GM18517 (cell line): Measurements from ENCODE around the gene GNB2.
"Not testable (repeated sequence)": the region's sequence is repeated elsewhere in the genome, so short reads cannot be mapped to it uniquely, and the experiment has no call there.

Source experiments
- ATAC-seq: cut with Tn5 transposase; IDR thresholded peaks from one replicate; pipeline ENCODE4 v1.9.1; 2021; ENCODE audit warnings: mild to moderate bottlenecking, moderate library complexity; ENCODE audit not compliant: unreplicated experiment

Gene GNB2

DNA sequence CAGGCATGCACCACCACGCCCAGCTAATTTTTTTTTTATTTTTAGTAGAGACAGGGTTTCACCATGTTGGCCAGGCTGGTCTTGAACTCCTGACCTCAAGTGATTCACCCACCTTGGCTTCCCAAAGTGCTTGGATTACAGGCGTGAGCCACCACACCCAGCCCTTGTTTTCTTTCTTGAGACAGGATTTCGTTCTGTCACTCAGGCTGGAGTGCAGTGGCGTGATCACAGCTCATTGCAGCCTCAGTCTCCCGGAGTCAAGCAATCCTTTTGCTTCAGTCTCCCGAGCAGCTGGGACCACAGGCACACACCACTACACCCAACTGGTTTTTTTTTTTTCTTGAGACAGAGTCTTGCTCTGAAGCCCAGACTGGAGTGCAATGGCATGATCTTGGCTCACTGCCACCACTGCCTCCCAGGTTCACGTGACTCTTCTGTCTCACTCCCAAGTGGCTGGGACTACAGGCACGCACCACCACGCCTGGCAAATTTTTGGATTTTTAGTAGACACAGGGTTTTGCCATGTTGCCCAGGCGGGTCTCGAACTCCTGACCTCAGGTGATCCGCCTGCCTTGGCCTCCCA is 11.3 kb upstream of the GNB2 start:
- not testable (repeated sequence) for ATAC-seq

DNA sequence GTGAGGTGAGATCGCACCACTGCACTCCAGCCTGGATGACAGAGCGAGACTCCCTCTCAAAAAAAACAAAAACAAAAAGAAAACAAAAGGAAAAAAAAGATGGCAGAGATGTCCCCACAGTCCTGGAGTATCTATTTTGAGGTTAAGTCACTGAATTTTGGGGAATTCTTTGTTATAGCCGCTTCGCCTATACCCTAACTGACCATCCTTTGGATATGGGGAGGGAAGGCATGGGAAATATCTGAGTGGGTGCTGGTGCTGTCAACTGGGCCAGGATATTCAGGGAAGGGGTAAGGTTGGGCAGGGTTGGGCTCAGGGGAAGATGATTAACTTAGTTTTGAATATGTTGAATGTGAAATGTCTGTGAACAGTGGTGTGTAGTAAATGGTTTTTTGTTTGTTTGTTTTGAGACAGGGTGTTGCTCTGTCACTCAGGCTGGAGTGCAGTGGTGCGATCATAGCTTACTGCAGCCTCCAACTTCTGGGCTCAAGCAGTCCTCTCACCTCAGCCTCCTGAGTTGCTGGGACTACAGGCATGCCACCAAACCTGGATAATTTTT is 8.3 kb upstream of the GNB2 start:
- no peak for ATAC-seq

DNA sequence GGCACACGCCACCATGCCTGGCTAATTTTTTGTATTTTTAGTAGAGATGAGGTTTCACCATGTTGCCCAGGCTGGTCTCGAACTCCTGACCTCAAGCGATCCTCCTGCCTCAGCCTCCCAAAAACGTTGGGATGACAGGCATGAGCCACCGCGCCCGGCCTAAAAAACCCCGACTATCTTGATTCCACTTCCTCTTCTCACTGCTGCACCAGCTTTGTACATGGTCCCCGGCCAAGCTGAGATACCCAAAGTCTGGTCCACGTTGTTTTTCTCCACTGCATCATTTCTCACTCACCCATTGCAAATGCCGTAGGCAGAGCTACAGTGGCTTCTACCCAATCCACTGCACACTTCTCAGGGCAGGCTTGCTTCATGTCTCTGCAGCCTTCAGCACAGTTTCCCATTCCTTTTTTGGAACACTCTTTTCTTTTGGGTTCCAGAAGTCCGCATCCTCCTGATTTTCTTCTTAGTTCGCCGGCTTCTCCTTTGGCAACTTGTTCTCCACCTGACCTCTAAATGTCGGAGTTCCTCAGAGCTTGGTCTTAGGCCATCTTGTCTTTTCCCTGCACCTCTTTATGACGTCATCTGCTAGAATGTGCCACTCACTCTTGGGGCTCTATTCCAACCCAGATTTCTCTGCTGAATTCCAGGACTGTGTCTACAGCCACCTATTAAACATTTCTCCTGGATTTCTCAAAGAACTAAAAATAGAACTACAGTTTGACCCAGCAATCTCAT is 6.0 kb upstream of the GNB2 start:
- no peak for ATAC-seq

DNA sequence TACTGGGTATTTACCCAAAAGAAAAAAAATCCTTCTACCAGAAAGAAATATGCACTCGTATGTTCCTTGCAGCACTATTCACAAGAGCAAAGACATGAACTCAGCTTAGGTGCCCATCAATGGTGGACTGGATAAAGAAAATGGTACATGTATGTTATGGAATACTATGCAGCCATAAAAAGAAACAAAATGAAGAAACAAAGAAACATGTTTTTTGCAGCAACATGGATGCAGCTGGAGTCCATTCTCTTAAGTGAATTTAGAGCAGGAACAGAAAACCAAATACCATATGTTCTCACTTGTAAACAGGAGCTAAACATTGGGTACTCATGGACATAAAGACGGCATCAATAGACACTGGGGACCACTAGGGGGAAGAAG is 5.5 kb upstream of the GNB2 start:
- ATAC-seq: no peak

DNA sequence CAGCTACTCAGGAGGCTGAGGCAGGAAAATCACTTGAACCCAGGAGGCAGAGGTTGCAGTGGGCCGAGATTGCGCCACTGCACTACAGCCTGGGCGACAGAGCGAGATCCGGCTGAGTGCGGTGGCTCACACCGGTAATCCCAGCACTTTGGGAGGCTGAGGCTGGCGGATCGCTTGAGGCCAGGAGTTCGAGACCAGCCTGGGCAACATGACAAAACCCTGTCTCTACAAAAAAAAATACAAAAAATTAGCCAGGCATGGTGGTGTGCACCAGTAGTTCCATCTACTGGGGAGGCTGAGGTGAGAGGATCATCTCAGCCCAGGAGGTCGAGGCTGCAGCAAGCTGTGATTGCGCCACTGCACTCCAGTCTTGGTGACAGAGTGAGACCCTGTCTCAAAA is 4.4 kb upstream of the GNB2 start:
- not testable (repeated sequence) for ATAC-seq

DNA sequence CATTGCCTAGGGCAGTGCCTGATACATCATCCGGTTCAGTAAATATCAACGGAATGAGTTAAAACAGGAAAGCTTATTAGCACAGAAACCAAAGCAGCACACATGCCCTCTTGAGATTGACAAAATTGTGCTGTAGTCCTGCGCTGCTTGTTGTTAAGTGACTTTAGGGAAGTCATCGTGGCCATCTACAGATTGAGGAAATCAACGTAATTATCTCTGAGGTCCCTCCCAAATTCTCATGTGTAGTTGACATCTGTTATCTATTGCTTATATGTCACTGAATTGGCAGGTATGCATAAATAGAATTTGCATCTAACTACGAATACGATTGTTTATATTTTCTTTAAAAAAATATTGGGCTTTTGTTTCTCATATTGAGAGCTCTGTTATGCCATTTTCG is 3.5 kb upstream of the GNB2 start:
- ATAC-seq: no peak

DNA sequence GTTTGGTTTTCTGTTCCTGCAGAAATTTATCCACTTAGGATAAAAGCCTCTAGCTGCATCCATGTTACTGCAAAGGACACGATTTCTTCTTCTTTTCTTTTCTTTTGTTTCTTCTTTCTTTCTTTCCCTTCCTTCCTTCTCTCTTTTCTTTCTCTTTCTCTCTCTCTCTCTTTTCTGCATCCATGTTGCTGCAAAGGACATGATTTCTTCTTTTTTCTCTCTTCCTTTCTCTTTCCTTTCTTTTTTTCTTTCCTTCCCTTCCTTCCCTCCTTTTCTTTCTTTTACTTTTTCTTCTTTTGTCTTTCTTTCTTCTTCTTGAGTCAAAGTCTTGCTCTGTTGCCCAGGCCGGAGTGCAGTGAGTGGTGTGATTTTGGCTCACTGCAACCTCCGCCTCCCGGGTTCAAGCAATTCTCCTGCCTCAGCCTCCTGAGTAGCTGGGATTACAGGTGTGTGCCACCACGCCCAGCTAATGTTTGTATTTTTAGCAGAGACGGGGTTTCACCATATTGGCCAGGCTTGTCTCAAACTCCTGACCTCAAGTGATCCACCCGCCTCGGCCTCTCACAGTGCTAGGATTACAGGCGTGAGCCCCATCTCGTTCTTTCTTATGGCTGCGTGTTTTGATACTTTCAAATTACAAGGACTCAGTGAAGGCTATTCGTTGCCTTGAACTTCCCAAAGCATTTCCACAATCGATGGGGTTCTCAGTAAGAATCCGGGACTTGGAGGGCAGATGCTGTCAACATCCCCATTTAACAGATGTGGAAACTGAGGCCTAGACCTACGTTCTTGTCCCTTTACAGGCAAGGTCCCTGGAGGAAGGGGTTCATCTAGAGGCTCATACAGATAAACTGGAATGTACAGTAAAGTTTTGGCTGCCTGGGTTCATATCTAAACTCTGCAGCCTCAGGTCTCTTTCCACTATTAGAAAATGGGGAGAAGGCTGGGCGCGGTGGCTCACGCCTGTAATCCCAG is 1.9 kb upstream of the GNB2 start:
- ATAC-seq: no peak

DNA sequence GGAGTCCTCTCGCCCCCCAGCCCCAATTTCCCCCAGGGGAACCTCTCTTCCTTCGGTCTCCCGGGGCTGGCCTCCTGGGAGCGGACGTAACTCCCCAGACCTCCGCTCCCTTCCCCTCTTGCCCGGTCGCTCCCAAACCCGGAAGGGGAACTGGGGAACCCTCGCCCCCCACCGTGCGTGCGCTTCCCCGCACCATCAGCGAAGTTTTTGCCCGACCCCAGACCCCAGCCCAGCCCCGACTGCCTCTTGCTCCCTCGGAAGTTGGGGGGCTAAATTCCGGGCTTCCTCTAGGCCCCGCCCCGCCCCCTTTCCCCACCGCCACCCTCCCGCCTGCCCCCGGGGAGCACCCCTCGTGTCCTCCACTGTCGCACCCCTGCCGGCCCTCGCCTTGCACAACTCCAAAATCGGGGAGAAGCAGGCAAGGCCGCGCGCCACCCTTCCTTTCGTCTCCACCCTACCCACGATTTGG is 436 bp downstream of the GNB2 start:
- no peak for ATAC-seq

DNA sequence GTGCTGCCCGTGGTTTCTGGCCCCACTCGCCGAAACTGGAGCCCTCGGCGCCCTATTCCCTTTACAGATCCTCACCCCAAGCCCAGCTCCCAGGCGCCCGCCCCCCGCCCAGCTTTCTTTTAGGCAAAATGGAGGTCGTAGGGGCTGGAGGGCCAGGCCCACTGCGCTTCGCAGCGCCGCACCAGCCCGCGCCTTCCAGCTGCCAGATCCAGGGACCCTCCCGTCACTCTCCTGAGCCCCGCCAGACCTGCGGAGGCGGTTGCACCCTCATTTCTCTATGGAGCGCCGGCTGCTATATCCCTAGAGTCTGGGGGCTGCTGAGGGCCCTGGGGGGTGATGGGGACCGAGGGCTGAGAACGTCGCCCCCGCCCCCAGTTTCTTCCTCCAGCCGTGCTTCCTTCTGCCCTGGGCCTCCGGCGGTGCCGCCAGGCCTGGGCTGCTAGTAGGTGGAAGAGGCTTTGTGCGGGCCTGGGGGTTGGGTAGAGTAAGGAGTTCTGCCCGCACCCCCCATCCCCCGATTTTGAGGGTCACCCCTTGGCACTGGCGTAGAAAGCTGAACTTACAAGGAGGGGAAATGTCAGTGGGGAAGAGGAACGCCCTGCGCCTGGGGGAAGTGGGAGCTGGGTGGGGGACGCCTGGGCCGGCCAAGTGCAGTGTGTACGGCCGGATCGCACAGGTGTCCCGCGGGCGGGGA is 1.0 kb downstream of the GNB2 start:
- no peak for ATAC-seq

DNA sequence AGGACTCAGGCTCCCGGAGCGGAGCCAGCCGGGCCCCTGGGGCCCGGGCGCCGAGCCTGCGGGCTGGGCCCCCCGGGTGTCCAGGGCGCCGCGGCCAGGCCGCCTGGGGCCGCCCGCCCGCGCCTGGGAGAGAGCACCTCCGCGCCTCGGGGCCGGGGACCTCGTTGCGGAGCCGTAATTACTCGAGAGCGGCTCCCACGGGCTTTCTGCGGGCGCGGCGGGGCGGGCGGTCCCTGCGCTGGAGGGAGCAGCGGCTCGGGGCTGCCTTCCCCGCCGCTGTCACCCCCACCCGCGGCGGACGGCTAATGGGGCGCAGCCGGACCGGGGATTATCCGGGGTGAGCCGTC is 1.5 kb downstream of the GNB2 start:
- no peak for ATAC-seq

DNA sequence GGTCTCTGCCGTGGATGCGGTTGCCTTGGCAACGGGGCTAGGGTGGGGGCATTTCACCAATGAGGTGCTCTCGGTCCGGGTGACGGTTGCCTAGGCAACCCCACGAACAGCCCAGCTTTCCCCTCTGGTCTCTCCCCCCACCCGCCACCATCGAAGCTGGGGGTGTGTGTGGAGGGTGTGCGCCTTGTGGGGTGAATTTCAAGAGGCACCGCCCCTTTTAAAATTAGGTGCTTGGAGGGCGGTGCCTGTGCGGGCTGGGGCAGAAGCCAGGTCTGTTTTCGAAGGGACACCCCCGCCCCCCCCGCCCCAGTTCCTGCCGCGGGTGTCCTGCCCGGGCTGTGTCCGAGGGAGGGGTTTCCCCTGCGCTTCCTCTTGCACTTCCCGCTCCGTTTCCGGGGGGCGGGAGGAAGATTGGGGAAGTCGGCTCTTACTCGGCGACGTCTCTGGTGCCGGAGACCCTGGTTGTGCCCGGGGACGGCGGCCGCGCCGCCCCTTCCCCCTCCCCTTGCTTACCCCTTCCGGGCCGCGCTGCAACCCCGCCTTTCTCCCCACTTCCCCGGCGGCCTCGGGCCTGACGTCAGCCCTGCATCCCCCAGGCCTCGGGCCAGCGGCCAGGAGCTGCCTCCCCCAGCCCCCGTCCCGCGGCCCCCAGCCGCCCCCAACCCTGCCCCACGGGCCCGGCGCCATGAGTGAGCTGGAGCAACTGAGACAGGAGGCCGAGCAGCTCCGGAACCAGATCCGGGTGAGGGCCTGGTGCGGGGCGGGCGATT is 2.2 kb downstream of the GNB2 start:
- ATAC-seq: peak; percentile 39

DNA sequence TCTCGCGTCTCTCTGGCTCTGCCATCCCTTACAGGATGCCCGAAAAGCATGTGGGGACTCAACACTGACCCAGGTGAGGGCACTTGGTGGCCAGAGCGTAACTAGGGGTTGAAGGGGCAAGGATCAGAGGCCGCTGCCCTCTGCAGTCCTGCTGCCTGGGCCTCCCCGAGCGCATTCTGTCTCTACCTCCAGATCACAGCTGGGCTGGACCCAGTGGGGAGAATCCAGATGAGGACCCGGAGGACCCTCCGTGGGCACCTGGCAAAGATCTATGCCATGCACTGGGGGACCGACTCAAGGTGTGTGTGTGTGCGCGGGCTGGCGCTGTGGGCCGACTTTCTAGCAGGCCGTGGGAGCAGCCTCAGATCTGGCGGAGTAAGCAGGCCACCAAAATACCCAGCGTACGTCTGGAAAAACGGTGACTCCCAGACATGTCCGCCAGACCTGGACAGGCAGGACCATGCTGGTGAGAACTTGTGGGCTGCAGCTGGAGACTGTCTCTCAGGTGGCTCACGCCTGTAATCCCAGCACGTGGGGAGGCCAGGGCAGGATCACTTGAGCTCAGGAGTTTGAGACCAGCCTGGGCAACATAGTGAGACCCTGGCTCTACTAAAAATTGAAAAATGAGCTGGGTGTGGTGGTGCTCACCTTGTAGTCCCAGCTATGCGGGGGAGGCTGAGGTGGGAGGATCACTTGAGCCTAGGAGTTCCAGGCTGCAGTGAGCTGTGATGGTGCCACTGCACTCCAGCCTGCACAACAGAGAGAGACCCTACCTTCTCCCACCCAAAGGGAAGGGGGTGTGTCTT is 3.2 kb downstream of the GNB2 start:
- ATAC-seq: no peak

DNA sequence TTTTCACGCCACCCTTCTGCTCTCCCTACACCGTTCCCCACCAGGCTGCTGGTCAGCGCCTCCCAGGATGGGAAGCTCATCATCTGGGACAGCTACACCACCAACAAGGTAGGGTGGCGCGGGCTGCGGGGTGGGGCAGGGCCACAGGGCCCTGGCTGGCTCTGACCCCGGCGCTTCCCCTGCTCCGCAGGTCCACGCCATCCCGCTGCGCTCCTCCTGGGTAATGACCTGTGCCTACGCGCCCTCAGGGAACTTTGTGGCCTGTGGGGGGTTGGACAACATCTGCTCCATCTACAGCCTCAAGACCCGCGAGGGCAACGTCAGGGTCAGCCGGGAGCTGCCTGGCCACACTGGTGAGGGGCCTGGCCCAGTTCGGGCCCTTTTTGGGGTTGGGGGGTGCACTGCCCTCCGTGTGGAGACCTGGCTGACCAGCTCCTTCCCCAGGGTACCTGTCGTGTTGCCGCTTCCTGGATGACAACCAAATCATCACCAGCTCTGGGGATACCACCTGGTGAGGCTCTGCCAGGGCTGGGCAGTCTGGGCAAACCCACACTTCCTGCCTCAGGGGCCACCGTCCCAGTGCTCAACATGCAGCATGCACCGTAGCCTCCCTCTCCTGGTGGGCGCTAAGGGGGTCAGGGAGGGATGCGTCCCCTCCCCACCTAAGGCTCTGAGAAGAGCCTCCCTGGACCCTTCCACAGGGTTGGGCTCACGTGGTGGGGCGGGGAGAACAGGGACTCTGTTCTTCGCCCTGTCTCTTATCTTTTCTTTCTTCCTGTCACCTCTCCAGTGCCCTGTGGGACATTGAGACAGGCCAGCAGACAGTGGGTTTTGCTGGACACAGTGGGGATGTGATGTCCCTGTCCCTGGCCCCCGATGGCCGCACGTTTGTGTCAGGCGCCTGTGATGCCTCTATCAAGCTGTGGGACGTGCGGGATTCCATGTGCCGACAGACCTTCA is 4.0 kb downstream of the GNB2 start:
- no peak for ATAC-seq

DNA sequence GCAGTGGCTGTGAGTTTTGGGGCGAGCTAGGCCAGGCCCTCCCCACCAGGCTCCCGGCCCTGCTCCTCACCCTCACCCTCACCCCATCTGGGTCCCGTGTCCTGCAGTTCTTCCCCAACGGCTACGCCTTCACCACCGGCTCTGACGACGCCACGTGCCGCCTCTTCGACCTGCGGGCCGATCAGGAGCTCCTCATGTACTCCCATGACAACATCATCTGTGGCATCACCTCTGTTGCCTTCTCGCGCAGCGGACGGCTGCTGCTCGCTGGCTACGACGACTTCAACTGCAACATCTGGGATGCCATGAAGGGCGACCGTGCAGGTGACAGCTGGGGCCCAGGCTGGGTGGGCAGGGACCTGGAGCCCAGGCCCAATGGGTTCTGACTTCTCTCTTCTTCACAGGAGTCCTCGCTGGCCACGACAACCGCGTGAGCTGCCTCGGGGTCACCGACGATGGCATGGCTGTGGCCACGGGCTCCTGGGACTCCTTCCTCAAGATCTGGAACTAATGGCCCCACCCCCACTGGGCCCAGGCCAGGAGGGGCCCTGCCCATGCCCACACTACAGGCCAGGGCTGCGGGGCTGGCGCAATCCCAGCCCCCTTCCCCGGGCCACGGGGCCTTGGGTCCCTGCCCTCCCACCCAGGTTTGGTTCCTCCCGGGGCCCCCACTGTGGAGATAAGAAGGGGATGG is 4.9 kb downstream of the GNB2 start:
- no peak for ATAC-seq

DNA sequence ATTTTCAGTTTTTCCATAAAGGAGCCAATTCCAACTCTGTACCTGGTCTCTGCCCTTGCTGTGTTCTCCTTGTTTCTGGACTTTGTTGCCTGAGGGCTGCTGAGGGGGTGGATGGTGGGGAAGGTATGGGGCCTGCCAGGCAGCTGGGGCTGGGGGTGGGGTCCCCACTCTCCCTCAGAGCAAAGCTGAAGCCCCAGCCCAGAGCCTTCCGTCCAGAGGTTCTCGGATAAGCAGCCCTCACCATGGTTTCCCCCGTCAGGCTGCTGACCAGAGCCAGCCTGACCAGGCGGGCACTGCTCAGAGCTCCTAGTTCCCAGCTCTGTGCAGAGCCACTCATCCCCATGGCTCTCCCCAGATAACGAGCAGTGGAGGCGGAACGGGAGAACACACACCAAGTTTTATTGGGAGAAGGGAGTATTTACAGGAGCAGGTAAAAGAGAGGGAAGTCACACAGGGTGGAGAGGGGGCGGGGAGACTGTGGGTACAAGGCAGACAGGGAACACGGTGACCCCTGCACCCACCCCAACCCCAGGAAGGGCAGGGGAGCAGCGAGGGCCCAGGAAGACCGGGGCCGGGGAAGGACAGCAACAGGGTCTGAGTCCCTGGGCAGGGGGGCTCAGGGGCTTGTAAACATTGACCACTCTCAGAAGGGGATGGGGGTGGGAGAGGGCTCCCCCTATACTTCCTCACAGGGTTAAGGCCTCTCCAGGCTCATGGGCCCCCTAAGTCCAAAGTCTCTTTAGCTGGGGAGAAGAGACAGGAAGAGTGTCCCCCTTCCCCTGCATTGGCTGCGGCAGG is 5.8 kb downstream of the GNB2 start:
- ATAC-seq: no peak

DNA sequence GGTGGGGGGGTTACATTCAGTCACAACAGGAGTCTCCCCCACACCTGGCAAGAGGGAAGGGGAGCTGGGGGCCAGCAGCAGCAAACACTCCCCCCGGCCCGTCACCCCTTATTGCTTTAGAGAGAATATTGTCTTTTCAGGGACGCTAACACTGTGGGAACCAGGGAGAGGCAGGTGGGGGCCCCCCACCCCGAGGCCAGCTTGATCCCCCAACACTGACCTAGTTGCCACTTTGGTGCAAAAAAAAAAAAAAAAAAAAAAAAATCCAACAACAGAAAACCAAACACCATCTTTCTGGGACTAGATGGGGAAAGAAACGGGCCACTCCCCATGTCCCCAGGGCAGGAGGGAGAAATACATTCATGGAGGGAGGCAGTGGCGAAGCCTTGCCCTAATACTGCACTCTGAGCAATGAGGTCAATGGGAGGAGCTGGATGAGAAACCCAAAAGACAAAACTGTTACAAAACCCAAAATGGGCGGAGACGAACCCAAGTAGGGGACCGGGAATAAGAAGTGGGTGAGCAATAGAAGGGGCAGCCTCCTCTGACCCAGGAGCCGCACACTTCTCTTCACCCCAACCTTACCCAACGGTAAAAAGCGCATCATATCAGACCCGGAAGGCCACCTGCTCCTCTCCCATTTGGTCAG is 6.5 kb downstream of the GNB2 start:
- ATAC-seq: no peak
